B cell (primary cell): ENCODE measurements around the gene FSD1. TPM values are rescaled to one million over a fixed set of nuclear protein-coding genes. Genes with fewer than 3 reads are reported as not detected.

Experiments used
- ATAC-seq: fragments of 200-7000 bp; cut with Tn5 transposase; one replicate; pipeline ENCODE4 v1.10.0; 2021; ENCODE audit warnings: low read depth, mild to moderate bottlenecking, moderate number of reproducible peaks, moderate library complexity
- CTCF ChIA-PET: fragments of 350-600 bp; sonication (Branson Sonifier 250); formaldehyde crosslinking; loops from one replicate; lab custom pipeline; 2021; ENCODE audit warnings: antibody characterized with exemption, inconsistent platforms; lab: Charles Lee
- POLR2A ChIA-PET: fragments of 350-600 bp; sonication (Branson Sonifier 250); formaldehyde crosslinking; loops from one replicate; lab custom pipeline; 2021; ENCODE audit warnings: antibody characterized with exemption; lab: Charles Lee
- DNase-seq: peaks from one replicate; pipeline ENCODE4 v3.0.0; 2013
- H2AFZ ChIP-seq: 2 replicates; pipeline ENCODE4 v1.6.1; 2012; ENCODE audit warnings: mild to moderate bottlenecking, low read depth, low read length; ENCODE audit not compliant: insufficient read depth, poor library complexity, severe bottlenecking
- H3K27ac ChIP-seq, 2 donors: 1 replicate in 1 of 2; 2 replicates in 1 of 2; pipeline ENCODE4 v1.5.1; 2012 to 2013; ENCODE audit warnings: low read length in 2 of 2, mild to moderate bottlenecking in 2 of 2, moderate library complexity in 1 of 2
- H3K27me3 ChIP-seq, 4 experiments: fragments of 200-600 bp in 1 of 4; sonication (generic) in 1 of 4; replicated peaks in 1 of 4; 1 replicate in 2 of 4; 2 replicates in 2 of 4; pipeline versions ENCODE4 v1.6.1 to v1.7.0; 2013 to 2016; ENCODE audit warnings: low read length in 3 of 4, mild to moderate bottlenecking in 2 of 4, mixed read lengths in 1 of 4, moderate library complexity in 1 of 4; ENCODE audit not compliant: insufficient read depth in 4 of 4, control insufficient read depth in 3 of 4; ENCODE audit errors: control extremely low read depth in 1 of 4
- H3K36me3 ChIP-seq, 2 experiments: replicated peaks in 1 of 2; 1 replicate in 1 of 2; 2 replicates in 1 of 2; pipeline versions ENCODE4 v1.6.1 to v1.7.1; 2013; ENCODE audit warnings: low read length in 1 of 2; ENCODE audit not compliant: insufficient read depth in 2 of 2, control insufficient read depth in 1 of 2; ENCODE audit errors: control extremely low read depth in 1 of 2, extremely low read depth in 1 of 2
- H3K4me1 ChIP-seq, 2 donors: fragments of 200-600 bp in 1 of 2; sonication (generic) in 1 of 2; 1 replicate in 1 of 2; 2 replicates in 1 of 2; pipeline versions ENCODE4 v1.5.1 to v1.6.1; 2013 to 2017; ENCODE audit warnings: low read length in 2 of 2; ENCODE audit not compliant: control insufficient read depth in 2 of 2, insufficient read depth in 2 of 2
- H3K4me2 ChIP-seq: replicated peaks from 2 replicates; pipeline ENCODE3; 2012; ENCODE audit warnings: mild to moderate bottlenecking, low read depth, low read length; ENCODE audit not compliant: poor library complexity, severe bottlenecking
- H3K4me3 ChIP-seq, 5 experiments: fragments of 200-600 bp in 1 of 5; sonication (generic) in 1 of 5; 1 replicate in 3 of 5; 2 replicates in 2 of 5; pipeline versions ENCODE4 v1.5.1 to v1.7.0; 2011 to 2016; ENCODE audit warnings: low read length in 4 of 5, mild to moderate bottlenecking in 4 of 5, low read depth in 2 of 5, control low read depth in 1 of 5, moderate library complexity in 1 of 5; ENCODE audit not compliant: insufficient read depth in 1 of 5; ENCODE audit errors: control extremely low read depth in 1 of 5, extremely low read depth in 1 of 5
- H3K79me2 ChIP-seq: fragments of 200-600 bp; sonication (generic); one replicate; pipeline ENCODE4 v1.6.0; 2016; ENCODE audit warnings: low read length; ENCODE audit not compliant: control insufficient read depth, insufficient read depth
- H3K9ac ChIP-seq: fragments of 200-600 bp; sonication (generic); 2 replicates; pipeline ENCODE4 v1.6.1; 2017; ENCODE audit warnings: mild to moderate bottlenecking, low read length, moderate library complexity
- H3K9me3 ChIP-seq, 3 donors: one replicate each; pipeline versions ENCODE4 v1.6.1 to v1.7.1; 2013; ENCODE audit warnings: low read length in 2 of 3; ENCODE audit not compliant: control insufficient read depth in 2 of 3, insufficient read depth in 1 of 3; ENCODE audit errors: control extremely low read depth in 1 of 3
- H4K20me1 ChIP-seq: 2 replicates; pipeline ENCODE4 v1.6.0; 2012; ENCODE audit warnings: mild to moderate bottlenecking, low read length; ENCODE audit not compliant: insufficient read depth, control insufficient read depth, poor library complexity, severe bottlenecking
- H3K27ac Mint-ChIP-seq: one replicate; pipeline ENCODE4 v1.8.0; 2021; ENCODE audit warnings: mixed read lengths
- H3K27me3 Mint-ChIP-seq: one replicate; pipeline ENCODE4 v1.8.0; 2021; ENCODE audit warnings: mixed read lengths
- H3K4me1 Mint-ChIP-seq: one replicate; pipeline ENCODE4 v1.8.0; 2021; ENCODE audit warnings: mixed read lengths
- H3K4me3 Mint-ChIP-seq: one replicate; pipeline ENCODE4 v1.8.0; 2021; ENCODE audit warnings: mixed read lengths
- H3K9me3 Mint-ChIP-seq: one replicate; pipeline ENCODE4 v1.8.0; 2022; ENCODE audit warnings: mixed read lengths; ENCODE audit not compliant: insufficient read depth
- CTCF ChIP-seq: fragments of 200-600 bp; IDR thresholded peaks from one replicate; pipeline ENCODE4 v1.8.0; 2022; ENCODE audit warnings: antibody characterized with exemption, mild to moderate bottlenecking
- EZH2 ChIP-seq: IDR thresholded peaks from 2 replicates; pipeline ENCODE4 v1.6.1; 2012; ENCODE audit warnings: borderline replicate concordance, low read depth, mild to moderate bottlenecking, moderate library complexity, low read length; ENCODE audit not compliant: insufficient read depth, poor library complexity, severe bottlenecking
- WGBS: methylation state at CpG from one replicate; pipeline ENCODE4 v1.1.5; 2013; ENCODE audit warnings: missing lambda C conversion rate; ENCODE audit not compliant: insufficient coverage; 5-methylcytosine and 5-hydroxymethylcytosine counted together
- intact Hi-C: fragments of 100-400 bp; cut with micrococcal nuclease; formaldehyde crosslinking; loops from one replicate; pipeline ENCODE4 v1.10.0; 2022
- polyA plus RNA-seq: library from polyadenylated mRNA; depleted of rRNA; stranded (reverse); fragments of >200 nt; gene quantifications from 2 replicates; pipeline ENCODE4 v1.2.3, GENCODE V29; 2012
- total RNA-seq, 2 donors: library from RNA; stranded (reverse); fragments of 120-200 nt in 1 of 2; gene quantifications; 1 replicate in 1 of 2; 2 replicates in 1 of 2; pipeline versions ENCODE4 v1.2.3 to v1.2.4, GENCODE V29; 2013 to 2022

Gene FSD1
- total and polyA plus RNA-seq, 2 donors (not counting 1 experiment from before 2014, with no cell fraction given), result 2.7 to 2.8 TPM

- no peaks in the 10 kb centered on the region for H3K79me2 ChIP-seq
- 34% methylated on average over 5 of the region's 14 CpGs for WGBS
- ChIA-PET CTCF (interaction anchor here (0.7 kb wide), 1 partner anchor 66 kb away, joined by 3 read pairs; no protein-coding TSS in a partner anchor), POLR2A (interaction anchor here (0.6 kb wide), 2 partner anchors 14 to 17 kb away, joined by 5 to 6 read pairs; no protein-coding TSS in a partner anchor)
- H3K4me1 ChIP-seq, result peaks cover 3 to 22% of the 10 kb centered on the region in 2 donors
- Mint-ChIP-seq H3K27ac (peak overlapping the region; percentile 75), H3K27me3 (no peaks in the 10 kb centered on the region), H3K4me3 (peak overlapping the region; percentile 88), H3K9me3 (no peaks in the 10 kb centered on the region), H3K4me1 (peaks cover 21% of the 10 kb centered on the region)
- intact Hi-C loops, result no loop called here
- H3K27ac ChIP-seq, result peak overlapping the region in 1 of 2 donors; percentile 6
- no peaks in the 10 kb centered on the region for H3K27me3 ChIP-seq
- H3K4me3 ChIP-seq, result peak overlapping the region in 4 of 5 experiments; percentile 37 to 70 (median 55)
- H3K9me3 ChIP-seq, result no peaks in the 10 kb centered on the region
- H3K4me2 ChIP-seq, result peak overlapping the region; percentile 90
- DNase-seq, result no peak
- TF ChIP-seq EZH2 (no peak), CTCF (no peak)
- no peak for ATAC-seq
- no peaks in the 10 kb centered on the region for H4K20me1 ChIP-seq
- peak overlapping the region; percentile 95 for H2AFZ ChIP-seq
- H3K36me3 ChIP-seq, result no peaks in the 10 kb centered on the region
- peak overlapping the region; percentile 65 for H3K9ac ChIP-seq
These were observed 33.6 kb downstream of the FSD1 start for GRCh38 chr19:4337906-4338440.
